ENCODE data around the gene FILIP1. TPM values are rescaled to one million over a fixed set of nuclear protein-coding genes. Genes with fewer than 3 reads are reported as not detected.

The FILIP1 gene
- total and polyA plus RNA-seq, 10 of the 15 experiments (the other 5 are each of a cell fraction or from before 2014, with no cell fraction given): 0.23 to 2.0 (median 0.44) TPM

- POLR2A ChIA-PET: interaction anchor here (1.2 to 1.5 kb wide), 3 partner anchors 10 to 20 kb away, joined by 3 to 6 read pairs (median 5); partner anchors contain the start of gene FILIP1
- CTCF ChIA-PET: interaction anchor here (1.1 to 2.5 kb wide), 6 partner anchors 9 to 217 kb away, joined by 3 to 11 read pairs (median 4); partner anchors contain the start of gene FILIP1
- Histone ChIP-seq H3K36me3 (ENCODE audit: control insufficient read depth in 2 of 2, insufficient read depth in 2 of 2, low read length in 1 of 2) (no peaks in the 10 kb centered on the region), H3K27ac (ENCODE audit: control insufficient read depth, insufficient read depth) (no peak overlapping the region), H3K27me3 (replicated peaks in 1 of 2; ENCODE audit: control insufficient read depth in 2 of 2, insufficient read depth in 2 of 2, low read length in 1 of 2) (no peaks in the 10 kb centered on the region), H3K9me3 (replicated peaks; ENCODE audit: control insufficient read depth, insufficient read depth, low read length) (no peaks in the 10 kb centered on the region), H3K79me2 (ENCODE audit: control insufficient read depth, insufficient read depth, low read length) (no peaks in the 10 kb centered on the region), H4K20me1 (ENCODE audit: control insufficient read depth, insufficient read depth) (no peaks in the 10 kb centered on the region), H3K4me1 (ENCODE audit: control insufficient read depth, insufficient read depth, low read length) (0 out of 2 replicates have a peak, but pooled peaks cover 4% of the 10 kb centered on the region), H3K4me3 (no peak overlapping the region), H2AFZ (ENCODE audit: control insufficient read depth, low read depth, low read length) (no peak overlapping the region; the same call in 1 of the 2 replicates), H3K4me2 (ENCODE audit: control insufficient read depth, insufficient read depth) (no peak overlapping the region), H3K9ac (ENCODE audit: control insufficient read depth, insufficient read depth, low read length) (no peak overlapping the region)
- 76% methylated on average over 3 of the region's 3 CpGs for WGBS (ENCODE audit: insufficient coverage, insufficient replicate concordance, low lambda C conversion rate, missing lambda C conversion rate)
- FAIRE-seq (no peak), ATAC-seq (no peak), DNase-seq (ENCODE audit: low read depth, low spot score) (no peak)
- RAD21 ChIA-PET (ENCODE audit: unreplicated experiment): interaction anchor here (0.8 to 1.2 kb wide), 4 partner anchors 10 to 213 kb away, joined by 3 to 4 read pairs (median 4); partner anchors contain the start of genes FILIP1 and TMEM30A
- SMC1A ChIA-PET (ENCODE audit: uncharacterized antibody, unreplicated experiment): interaction anchor here (1.0 to 6.1 kb wide), 8 partner anchors 8 to 134 kb away, joined by 3 to 64 read pairs (median 4); partner anchors contain the start of gene FILIP1
- no TSS peak for BruUV-seq (replicated peaks)
- in situ Hi-C loops (cut with MboI): no loop called here
- intact Hi-C loops (cut with micrococcal nuclease; ENCODE audit: unreplicated experiment): no loop called here
- TF ChIP-seq PRDM15 (CRISPR knock-in tag; IDR thresholded peaks at IDR 0.05): no peak
- TF ChIP-seq RFX5 (IDR thresholded peaks at IDR 0.05; ENCODE audit: low read depth, low read length): no peak
- TF ChIP-seq BCL3 (IDR thresholded peaks at IDR 0.05; ENCODE audit: borderline replicate concordance, insufficient read depth, low read depth, low read length, poor library complexity, severe bottlenecking): no peak
- no peak for TF ChIP-seq ASH2L (IDR thresholded peaks at IDR 0.05; ENCODE audit: borderline replicate concordance, low read depth)
- TF ChIP-seq POLR2AphosphoS5 (IDR thresholded peaks at IDR 0.05; ENCODE audit: low read length): no peak
- TF ChIP-seq YY1 (IDR thresholded peaks at IDR 0.05; ENCODE audit: low read depth, low read length): no peak
- TF ChIP-seq SMAD5 (IDR thresholded peaks at IDR 0.05; ENCODE audit: low read depth): no peak
- TF ChIP-seq ATF3 (IDR thresholded peaks at IDR 0.05; ENCODE audit: borderline replicate concordance, extremely low read depth, low read depth, low read length): no peak
- no peak for TF ChIP-seq CEBPZ (IDR thresholded peaks at IDR 0.05; ENCODE audit: low read depth, low read length)
- no peak for TF ChIP-seq POU2F2 (IDR thresholded peaks at IDR 0.05; ENCODE audit: borderline replicate concordance, low read depth, low read length)
- no peak for TF ChIP-seq SMARCA5 (IDR thresholded peaks at IDR 0.05)
- TF ChIP-seq SRF (IDR thresholded peaks at IDR 0.05; ENCODE audit: low read depth in 2 of 2, low read length in 2 of 2): no peak
- no peak for TF ChIP-seq CBX5 (IDR thresholded peaks at IDR 0.05; ENCODE audit: low read depth)
- TF ChIP-seq CHD4 (IDR thresholded peaks at IDR 0.05): no peak
Measured at GRCh38 chr6:75483136-75483952, 10.3 kb downstream of the FILIP1 start.

All from GM12878 (cell line).